Subcutaneous abdominal adipose tissue (tissue), 5 donors: ENCODE data around the gene NAALADL2.

Experiments used
- H3K27ac ChIP-seq: one replicate; pipeline ENCODE4 v1.7.0; 2013; ENCODE audit warnings: low read depth, mild to moderate bottlenecking, inconsistent platforms, low read length, moderate library complexity
- H3K27me3 ChIP-seq, 5 donors: one replicate each; pipeline ENCODE4 v1.7.0; 2013; ENCODE audit warnings: low read length in 5 of 5, inconsistent platforms in 1 of 5; ENCODE audit not compliant: control insufficient read depth in 5 of 5, insufficient read depth in 4 of 5
- H3K36me3 ChIP-seq, 5 donors: one replicate each; pipeline ENCODE4 v1.7.0; 2013; ENCODE audit warnings: low read length in 5 of 5; ENCODE audit not compliant: control insufficient read depth in 5 of 5, insufficient read depth in 5 of 5
- H3K4me1 ChIP-seq, 5 donors: one replicate each; pipeline ENCODE4 v1.7.0; 2013; ENCODE audit warnings: low read length in 5 of 5, mild to moderate bottlenecking in 3 of 5, moderate library complexity in 1 of 5; ENCODE audit not compliant: control insufficient read depth in 5 of 5, insufficient read depth in 5 of 5
- H3K4me3 ChIP-seq, 5 donors: one replicate each; pipeline ENCODE4 v1.7.0; 2013; ENCODE audit warnings: low read length in 5 of 5, low read depth in 1 of 5
- H3K9ac ChIP-seq, 5 donors: one replicate each; pipeline ENCODE4 v1.7.0; 2013; ENCODE audit warnings: low read length in 5 of 5, mild to moderate bottlenecking in 4 of 5, moderate library complexity in 3 of 5
- H3K9me3 ChIP-seq, 5 donors: one replicate each; pipeline ENCODE4 v1.7.0; 2013; ENCODE audit warnings: low read length in 5 of 5; ENCODE audit not compliant: control insufficient read depth in 5 of 5
- donor health status: healthy.
- donor health status: healthy.
- donor health status: healthy.
- donor health status: healthy.
- donor health status: healthy.

Gene NAALADL2

GRCh38 chr3:175378348-175378747 lies 519.2 kb downstream of the NAALADL2 start:
- H3K27me3 ChIP-seq = no peaks in the 10 kb centered on the region
- no peak overlapping the region for H3K9ac ChIP-seq
- H3K4me1 ChIP-seq = peaks cover 0 to 3% (median 0%) of the 10 kb centered on the region in 5 donors
- no peaks in the 10 kb centered on the region for H3K36me3 ChIP-seq
- no peak overlapping the region for H3K27ac ChIP-seq
- H3K4me3 ChIP-seq = no peak overlapping the region
- H3K9me3 ChIP-seq = no peaks in the 10 kb centered on the region

GRCh38 chr3:175381685-175382084 lies 522.6 kb downstream of the NAALADL2 start:
- peaks cover 0 to 12% (median 0%) of the 10 kb centered on the region in 5 donors for H3K4me1 ChIP-seq
- H3K27me3 ChIP-seq = no peaks in the 10 kb centered on the region
- no peaks in the 10 kb centered on the region for H3K9me3 ChIP-seq
- no peak overlapping the region for H3K4me3 ChIP-seq
- no peak overlapping the region for H3K27ac ChIP-seq
- H3K9ac ChIP-seq = no peak overlapping the region
- no peaks in the 10 kb centered on the region for H3K36me3 ChIP-seq

- no peaks in the 10 kb centered on the region for H3K9me3 ChIP-seq
- H3K36me3 ChIP-seq = no peaks in the 10 kb centered on the region
- H3K4me1 ChIP-seq = peaks cover 0 to 16% (median 0%) of the 10 kb centered on the region in 5 donors
- no peaks in the 10 kb centered on the region for H3K27me3 ChIP-seq
- no peak overlapping the region for H3K27ac ChIP-seq
- H3K4me3 ChIP-seq = no peak overlapping the region
- H3K9ac ChIP-seq = no peak overlapping the region
Observed at GRCh38 chr3:175383371-175383770, 524.2 kb downstream of the NAALADL2 start.

- H3K4me3 ChIP-seq = no peak overlapping the region
- H3K9ac ChIP-seq = no peak overlapping the region
- H3K36me3 ChIP-seq = no peaks in the 10 kb centered on the region
- H3K9me3 ChIP-seq = no peaks in the 10 kb centered on the region
- no peak overlapping the region for H3K27ac ChIP-seq
- peaks cover 0 to 16% (median 0%) of the 10 kb centered on the region in 5 donors for H3K4me1 ChIP-seq
- no peaks in the 10 kb centered on the region for H3K27me3 ChIP-seq
Observed at GRCh38 chr3:175383813-175384212, 524.7 kb downstream of the NAALADL2 start.

- Histone ChIP-seq H3K4me3 (no peak overlapping the region), H3K27ac (no peak overlapping the region)
Observed at GRCh38 chr3:175384569-175384968, 525.4 kb downstream of the NAALADL2 start.

GRCh38 chr3:175386630-175387029 lies 527.5 kb downstream of the NAALADL2 start:
- Histone ChIP-seq H3K4me3 (no peak overlapping the region), H3K4me1 (peaks cover 0 to 16% (median 0%) of the 10 kb centered on the region in 5 donors), H3K9ac (no peak overlapping the region), H3K27me3 (no peaks in the 10 kb centered on the region), H3K27ac (no peak overlapping the region), H3K36me3 (no peaks in the 10 kb centered on the region), H3K9me3 (no peaks in the 10 kb centered on the region)

More at GRCh38 chr3:175384569-175384968, 525.4 kb downstream of the NAALADL2 start:
- Histone ChIP-seq H3K4me1 (peaks cover 0 to 16% (median 0%) of the 10 kb centered on the region in 5 donors), H3K27me3 (no peaks in the 10 kb centered on the region), H3K36me3 (no peaks in the 10 kb centered on the region), H3K9ac (no peak overlapping the region), H3K9me3 (no peaks in the 10 kb centered on the region)

- Histone ChIP-seq H3K27ac (no peak overlapping the region), H3K9me3 (no peaks in the 10 kb centered on the region), H3K27me3 (no peaks in the 10 kb centered on the region), H3K4me1 (peaks cover 0 to 4% (median 0%) of the 10 kb centered on the region in 5 donors), H3K9ac (no peak overlapping the region), H3K4me3 (no peak overlapping the region), H3K36me3 (no peaks in the 10 kb centered on the region)
Observed at GRCh38 chr3:175389560-175389959, 530.4 kb downstream of the NAALADL2 start.

GRCh38 chr3:175391601-175392000 lies 532.5 kb downstream of the NAALADL2 start:
- Histone ChIP-seq H3K4me1 (peaks cover 0 to 4% (median 0%) of the 10 kb centered on the region in 5 donors), H3K9me3 (peaks cover 0 to 1% (median 0%) of the 10 kb centered on the region in 5 donors), H3K27ac (no peak overlapping the region), H3K27me3 (no peaks in the 10 kb centered on the region), H3K4me3 (no peak overlapping the region), H3K36me3 (no peaks in the 10 kb centered on the region), H3K9ac (no peak overlapping the region)

GRCh38 chr3:175392653-175393052 lies 533.5 kb downstream of the NAALADL2 start:
- peaks cover 0 to 7% (median 5%) of the 10 kb centered on the region in 5 donors for H3K4me1 ChIP-seq
- no peak overlapping the region for H3K4me3 ChIP-seq
- no peak overlapping the region for H3K9ac ChIP-seq
- peaks cover 0 to 2% (median 0%) of the 10 kb centered on the region in 5 donors for H3K9me3 ChIP-seq
- no peaks in the 10 kb centered on the region for H3K27me3 ChIP-seq
- no peaks in the 10 kb centered on the region for H3K36me3 ChIP-seq
- H3K27ac ChIP-seq = no peak overlapping the region

- no peak overlapping the region for H3K27ac ChIP-seq
- no peak overlapping the region for H3K4me3 ChIP-seq
- H3K9me3 ChIP-seq = peaks cover 0 to 2% (median 0%) of the 10 kb centered on the region in 5 donors
- no peaks in the 10 kb centered on the region for H3K27me3 ChIP-seq
- H3K36me3 ChIP-seq = peaks cover 0 to 2% (median 0%) of the 10 kb centered on the region in 5 donors
- no peak overlapping the region for H3K9ac ChIP-seq
- peaks cover 0 to 21% (median 9%) of the 10 kb centered on the region in 5 donors for H3K4me1 ChIP-seq
Observed at GRCh38 chr3:175397372-175397771, 538.2 kb downstream of the NAALADL2 start.
